HG03460 (cell line): Measurements from ENCODE around the gene SSH2.

Experiments used
- ATAC-seq: cut with Tn5 transposase; IDR thresholded peaks from one replicate; pipeline ENCODE4 v1.9.1; 2021; ENCODE audit not compliant: unreplicated experiment

Gene SSH2

GRCh38 chr17:29633886-29634285 is 296.1 kb downstream of the SSH2 start:
- no peak for ATAC-seq

GRCh38 chr17:29630630-29631193 is 299.3 kb downstream of the SSH2 start:
- no peak for ATAC-seq

GRCh38 chr17:29629839-29630238 is 300.2 kb downstream of the SSH2 start:
- ATAC-seq, result no peak

GRCh38 chr17:29628644-29629043 is 301.4 kb downstream of the SSH2 start:
- no peak for ATAC-seq

GRCh38 chr17:29627951-29628350 is 302.1 kb downstream of the SSH2 start:
- ATAC-seq, result no peak

GRCh38 chr17:29625037-29625750 is 304.8 kb downstream of the SSH2 start:
- ATAC-seq, result no peak

- no peak for ATAC-seq
Measured at GRCh38 chr17:29624586-29624985, 305.4 kb downstream of the SSH2 start.

GRCh38 chr17:29623283-29623647 is 306.8 kb downstream of the SSH2 start:
- no peak for ATAC-seq

- peak; percentile 57 for ATAC-seq
Measured at GRCh38 chr17:29622337-29623282, 307.4 kb downstream of the SSH2 start, which contains the start of gene CORO6. Gene CORO6 (minus strand): TSS chr17:29622912. CDS start chr17:29621421, 1,491 bp downstream.

GRCh38 chr17:29621751-29622194 is 308.3 kb downstream of the SSH2 start:
- no peak for ATAC-seq

GRCh38 chr17:29620779-29621500 is 309.1 kb downstream of the SSH2 start:
- no peak for ATAC-seq

GRCh38 chr17:29620271-29620670 is 309.8 kb downstream of the SSH2 start:
- ATAC-seq, result no peak

- ATAC-seq, result no peak
Measured at GRCh38 chr17:29619251-29619650, 310.8 kb downstream of the SSH2 start.

- ATAC-seq, result no peak
Measured at GRCh38 chr17:29618272-29619065, 311.6 kb downstream of the SSH2 start.

- ATAC-seq, result no peak
Measured at GRCh38 chr17:29617481-29618271, 312.4 kb downstream of the SSH2 start.

GRCh38 chr17:29617125-29617480 is 312.9 kb downstream of the SSH2 start:
- no peak for ATAC-seq

- ATAC-seq, result no peak
Measured at GRCh38 chr17:29616300-29617048, 313.6 kb downstream of the SSH2 start.

- ATAC-seq, result peak; percentile 58
Measured at GRCh38 chr17:29615492-29616299, 314.3 kb downstream of the SSH2 start.
